Loucy (cell line): ENCODE measurements around the gene CIC.

Experiments used
- H2AFZ ChIP-seq: fragments of 200-600 bp; sonication (generic); 2 replicates; pipeline ENCODE4 v1.6.0; 2016; ENCODE audit warnings: antibody characterized with exemption, mild to moderate bottlenecking, low read length, moderate library complexity
- H3F3A ChIP-seq: fragments of 200-600 bp; 2 replicates; pipeline ENCODE4 v1.6.0; 2016; ENCODE audit warnings: antibody characterized with exemption, low read depth, mild to moderate bottlenecking
- H3K27me3 ChIP-seq: fragments of 200-600 bp; sonication (generic); 2 replicates; pipeline ENCODE4 v1.6.1; 2014; ENCODE audit warnings: low read length, mild to moderate bottlenecking; ENCODE audit not compliant: insufficient read depth, poor library complexity, severe bottlenecking
- H3K36me3 ChIP-seq: fragments of 200-600 bp; sonication (generic); 2 replicates; pipeline ENCODE4 v1.6.1; 2016; ENCODE audit warnings: low read length; ENCODE audit not compliant: insufficient read depth
- H3K4me1 ChIP-seq: fragments of 200-600 bp; sonication (generic); 2 replicates; pipeline ENCODE4 v1.5.1; 2014; ENCODE audit warnings: low read length, mild to moderate bottlenecking; ENCODE audit not compliant: insufficient read depth, poor library complexity, severe bottlenecking
- H3K4me2 ChIP-seq: fragments of 200-600 bp; sonication (generic); 2 replicates; pipeline ENCODE4 v1.6.0; 2014; ENCODE audit warnings: antibody characterized with exemption, low read length, low read depth, mild to moderate bottlenecking; ENCODE audit not compliant: poor library complexity, severe bottlenecking
- H3K4me3 ChIP-seq: fragments of 200-600 bp; sonication (generic); 2 replicates; pipeline ENCODE4 v1.5.1; 2014; ENCODE audit warnings: low read length, mild to moderate bottlenecking, mixed read lengths; ENCODE audit not compliant: poor library complexity, severe bottlenecking
- H3K79me2 ChIP-seq: fragments of 200-600 bp; sonication (generic); 2 replicates; pipeline ENCODE4 v1.6.1; 2014; ENCODE audit warnings: low read length; ENCODE audit not compliant: insufficient read depth
- H3K9ac ChIP-seq: fragments of 200-600 bp; sonication (generic); 2 replicates; pipeline ENCODE4 v1.6.0; 2014; ENCODE audit warnings: mild to moderate bottlenecking, low read depth, low read length, moderate library complexity; ENCODE audit not compliant: poor library complexity, severe bottlenecking
- H3K9me2 ChIP-seq: fragments of 200-600 bp; sonication (generic); replicated peaks from 2 replicates; pipeline ENCODE4 v1.6.1; 2016; ENCODE audit warnings: low read depth, low read length, mixed read lengths
- H3K9me3 ChIP-seq: fragments of 200-600 bp; sonication (generic); 2 replicates; pipeline ENCODE4 v1.6.1; 2014; ENCODE audit warnings: mild to moderate bottlenecking, antibody characterized with exemption, low read length, low read depth; ENCODE audit not compliant: insufficient read depth
- H4K20me1 ChIP-seq: fragments of 200-600 bp; sonication (generic); 2 replicates; pipeline ENCODE4 v1.6.0; 2014; ENCODE audit warnings: antibody characterized with exemption, low read length, mild to moderate bottlenecking; ENCODE audit not compliant: insufficient read depth, poor library complexity, severe bottlenecking
- EZH2phosphoT487 ChIP-seq: fragments of 200-600 bp; IDR thresholded peaks from 2 replicates; pipeline ENCODE4 v1.6.1; 2018; ENCODE audit warnings: antibody characterized with exemption, mild to moderate bottlenecking, moderate library complexity, borderline replicate concordance
- TF ChIP-seq, protein P1 (sequence below): fragments of 200-600 bp; sonication (generic); conservative IDR thresholded peaks from 2 replicates; pipeline ENCODE4 v1.5.1; 2014; ENCODE audit warnings: mild to moderate bottlenecking, antibody characterized with exemption, low read length

Gene CIC

GRCh38 chr19:42301646-42302203, 32.7 kb downstream of the CIC start, which contains the start of gene PRR19:
Gene PRR19, plus strand, starts transcription at chr19:42302132. Its CDS starts 7,453 bp downstream, at chr19:42309585.
- no peak for TF ChIP-seq EZH2phosphoT487
- TF ChIP-seq, protein P1, sequence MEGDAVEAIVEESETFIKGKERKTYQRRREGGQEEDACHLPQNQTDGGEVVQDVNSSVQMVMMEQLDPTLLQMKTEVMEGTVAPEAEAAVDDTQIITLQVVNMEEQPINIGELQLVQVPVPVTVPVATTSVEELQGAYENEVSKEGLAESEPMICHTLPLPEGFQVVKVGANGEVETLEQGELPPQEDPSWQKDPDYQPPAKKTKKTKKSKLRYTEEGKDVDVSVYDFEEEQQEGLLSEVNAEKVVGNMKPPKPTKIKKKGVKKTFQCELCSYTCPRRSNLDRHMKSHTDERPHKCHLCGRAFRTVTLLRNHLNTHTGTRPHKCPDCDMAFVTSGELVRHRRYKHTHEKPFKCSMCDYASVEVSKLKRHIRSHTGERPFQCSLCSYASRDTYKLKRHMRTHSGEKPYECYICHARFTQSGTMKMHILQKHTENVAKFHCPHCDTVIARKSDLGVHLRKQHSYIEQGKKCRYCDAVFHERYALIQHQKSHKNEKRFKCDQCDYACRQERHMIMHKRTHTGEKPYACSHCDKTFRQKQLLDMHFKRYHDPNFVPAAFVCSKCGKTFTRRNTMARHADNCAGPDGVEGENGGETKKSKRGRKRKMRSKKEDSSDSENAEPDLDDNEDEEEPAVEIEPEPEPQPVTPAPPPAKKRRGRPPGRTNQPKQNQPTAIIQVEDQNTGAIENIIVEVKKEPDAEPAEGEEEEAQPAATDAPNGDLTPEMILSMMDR, result no peak
- H3K9me3 ChIP-seq, result no peaks in the 10 kb centered on the region
- H3K4me2 ChIP-seq, result peak within 1 kb of the TSS; percentile 95
- peak within 1 kb of the TSS; percentile 87 for H3K9ac ChIP-seq
- no peaks in the 10 kb centered on the region for H4K20me1 ChIP-seq
- H3K4me3 ChIP-seq, result peak within 1 kb of the TSS; percentile 79
- no peaks in the 10 kb centered on the region; the same call in 1 of the 2 replicates for H3K36me3 ChIP-seq
- peaks cover 23% of the 10 kb centered on the region for H3K79me2 ChIP-seq
- H2AFZ ChIP-seq, result peak within 1 kb of the TSS; percentile 88
- H3K4me1 ChIP-seq, result peaks cover 21% of the 10 kb centered on the region
- no peaks in the 10 kb centered on the region for H3F3A ChIP-seq
- no peaks in the 10 kb centered on the region for H3K9me2 ChIP-seq
- no peaks in the 10 kb centered on the region for H3K27me3 ChIP-seq

- Histone ChIP-seq H2AFZ (peak overlapping the region; percentile 87), H4K20me1 (no peaks in the 10 kb centered on the region), H3K79me2 (peaks cover 23% of the 10 kb centered on the region), H3K27me3 (no peaks in the 10 kb centered on the region), H3K9me3 (no peaks in the 10 kb centered on the region), H3K4me3 (peak overlapping the region; percentile 79), H3F3A (no peaks in the 10 kb centered on the region), H3K9me2 (no peaks in the 10 kb centered on the region), H3K4me1 (peaks cover 21% of the 10 kb centered on the region), H3K9ac (peak overlapping the region; percentile 87), H3K36me3 (no peaks in the 10 kb centered on the region; the same call in 1 of the 2 replicates), H3K4me2 (peak overlapping the region; percentile 95)
- no peak for TF ChIP-seq EZH2phosphoT487
- TF ChIP-seq, protein P1, result no peak
Observed at GRCh38 chr19:42303101-42303464, 34.0 kb downstream of the CIC start.

DNA sequence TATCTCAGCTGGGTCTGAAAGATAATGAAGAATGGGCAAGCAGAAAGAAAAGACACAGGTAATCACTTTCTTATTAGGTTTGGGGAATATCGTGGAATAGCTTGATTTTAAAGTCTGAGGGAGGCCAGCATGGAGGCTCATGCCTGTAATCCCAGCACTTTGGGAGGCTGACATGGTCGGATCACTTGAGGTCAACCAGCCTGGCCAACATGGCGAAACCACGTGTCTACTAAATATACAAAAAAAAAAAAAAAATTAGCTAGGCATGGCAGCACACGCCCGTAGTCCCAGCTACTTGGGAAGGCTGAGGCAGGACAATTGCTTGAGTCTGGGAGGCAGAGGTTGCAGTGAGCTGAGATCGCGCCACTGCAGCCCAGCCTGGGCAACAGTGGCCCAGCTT, 34.8 kb downstream of the CIC start:
- Histone ChIP-seq H3K9ac (no peak overlapping the region), H3K27me3 (no peaks in the 10 kb centered on the region), H3K9me3 (no peaks in the 10 kb centered on the region), H3K79me2 (peaks cover 23% of the 10 kb centered on the region), H4K20me1 (no peaks in the 10 kb centered on the region), H3K36me3 (no peaks in the 10 kb centered on the region; the same call in 1 of the 2 replicates), H3K4me1 (peaks cover 21% of the 10 kb centered on the region), H3K9me2 (no peaks in the 10 kb centered on the region), H3K4me3 (no peak overlapping the region), H3K4me2 (no peak overlapping the region), H2AFZ (peak overlapping the region; percentile 87; the same call in 1 of the 2 replicates), H3F3A (no peaks in the 10 kb centered on the region)
- TF ChIP-seq, protein P1, result no peak
- TF ChIP-seq EZH2phosphoT487, result no peak
